ENCODE data around the gene SLC36A4.

- TF ChIP-seq CTCF (conservative IDR thresholded peaks at IDR 0.05; ENCODE audit: low read length) (no peak), EZH2phosphoT487 (IDR thresholded peaks at IDR 0.05; ENCODE audit: borderline replicate concordance, low read depth, low read length) (no peak)
Observed at GRCh38 chr11:93221539-93221938, 23.7 kb upstream of the SLC36A4 start.

Data from OCI-LY7 (cell line).